ENCODE measurements around the gene OBSCN. TPM values are rescaled to one million over a fixed set of nuclear protein-coding genes. Genes with fewer than 3 reads are reported as not detected.

The OBSCN gene
- total RNA-seq, 1 experiment from 2014 or later: 33.3 TPM

- no peak overlapping the region for H3K27ac ChIP-seq (ENCODE audit: insufficient read length, low read depth, low read length)
- H2BK120ac ChIP-seq (ENCODE audit: low read depth, low read length, poor library complexity, severe bottlenecking): no peak overlapping the region
- no peak overlapping the region for H2BK20ac ChIP-seq (ENCODE audit: low read depth, low read length, poor library complexity, severe bottlenecking)
- no peak overlapping the region for H2AFZ ChIP-seq (ENCODE audit: low read length)
- no peak overlapping the region for H3K4me3 Mint-ChIP-seq
- no peak overlapping the region for H4K91ac ChIP-seq (ENCODE audit: insufficient read length, low read depth, low read length)
- no CpG with 5 or more reads among the region's 35 CpGs for WGBS (ENCODE audit: extremely low coverage, insufficient read length, low lambda C conversion rate)
- H3K79me2 ChIP-seq (ENCODE audit: insufficient read depth, low read length): no peaks in the 10 kb centered on the region
- H2BK15ac ChIP-seq (ENCODE audit: low read depth, low read length): no peak overlapping the region
- H3K27me3 Mint-ChIP-seq (ENCODE audit: low read depth): peaks cover 13% of the 10 kb centered on the region
- H3K23ac ChIP-seq (ENCODE audit: insufficient read length, low read depth, low read length): no peak overlapping the region
- no peaks in the 10 kb centered on the region for H4K20me1 ChIP-seq (ENCODE audit: control insufficient read depth, insufficient read depth, insufficient read length)
- H3K56ac ChIP-seq (ENCODE audit: insufficient read length, low read depth, low read length): no peak overlapping the region
- H3K14ac ChIP-seq (ENCODE audit: insufficient read depth, low read length): no peak overlapping the region
- no peak overlapping the region for H2AK5ac ChIP-seq (ENCODE audit: insufficient read length, low read length)
- no peak overlapping the region for H2BK12ac ChIP-seq (ENCODE audit: insufficient read length, low read depth, low read length)
- no peaks in the 10 kb centered on the region for H3K23me2 ChIP-seq (ENCODE audit: insufficient read length, low read depth, low read length, poor library complexity, severe bottlenecking)
- no peaks in the 10 kb centered on the region for H3K79me1 ChIP-seq (ENCODE audit: insufficient read depth, low read depth, low read length, poor library complexity, severe bottlenecking)
- no peak overlapping the region for H2BK5ac ChIP-seq (ENCODE audit: insufficient read length, low read length)
- no peak for DNase-seq
- peaks cover 23 to 29% of the 10 kb centered on the region in 2 experiments for H3K9me3 Mint-ChIP-seq
- no peak for TF ChIP-seq CTCF (conservative IDR thresholded peaks at IDR 0.05)
- H3K9ac ChIP-seq (ENCODE audit: extremely low read depth, insufficient read length, low read length): no peak overlapping the region
- peaks cover 7% of the 10 kb centered on the region for H3K9me3 ChIP-seq (ENCODE audit: control insufficient read depth, low read depth, low read length)
- H3K4me1 ChIP-seq (ENCODE audit: insufficient read depth, low read length): no peaks in the 10 kb centered on the region
- no peak overlapping the region for H4K5ac ChIP-seq (ENCODE audit: insufficient read length, low read depth, low read length)
- H3K36me3 Mint-ChIP-seq (ENCODE audit: insufficient read depth in 1 of 3, low read depth in 3 of 3): peaks cover 35 to 44% (median 36%) of the 10 kb centered on the region in 3 experiments
- H3K18ac ChIP-seq (ENCODE audit: insufficient read length, low read depth, low read length): no peak overlapping the region
- no peak overlapping the region for H4K8ac ChIP-seq (replicated peaks; ENCODE audit: insufficient read length, low read depth, low read length)
- H3K27ac Mint-ChIP-seq: peak overlapping the region in 1 of 3 experiments; percentile 60; a peak in 1 of 7 replicates
- H3K27me3 ChIP-seq (ENCODE audit: insufficient read depth, low read length): no peaks in the 10 kb centered on the region
- H3K4me1 Mint-ChIP-seq: no peaks in the 10 kb centered on the region
- H3K4ac ChIP-seq (ENCODE audit: low read depth, low read length): no peak overlapping the region
- H3T11ph ChIP-seq (ENCODE audit: low read length): no peak overlapping the region
- H3K4me2 ChIP-seq (ENCODE audit: insufficient read depth, insufficient read length, low read length): no peak overlapping the region
Observed at GRCh38 chr1:228306275-228307217, 98.7 kb downstream of the OBSCN start.

All from H9 (cell line).